HG03103 (cell line): ENCODE measurements around the gene TBC1D16.

Experiments used
- ATAC-seq: cut with Tn5 transposase; IDR thresholded peaks from one replicate; pipeline ENCODE4 v1.9.1; 2021; ENCODE audit warnings: low read depth; ENCODE audit not compliant: unreplicated experiment

The TBC1D16 gene

GRCh38 chr17:79990051-79990592, 45.5 kb downstream of the TBC1D16 start:
- ATAC-seq: no peak

- no peak for ATAC-seq
These were observed 46.4 kb downstream of the TBC1D16 start for GRCh38 chr17:79989106-79989835.

- no peak for ATAC-seq
These were observed 47.3 kb downstream of the TBC1D16 start for GRCh38 chr17:79988185-79988971.

- no peak for ATAC-seq
These were observed 47.8 kb downstream of the TBC1D16 start for GRCh38 chr17:79987935-79988184.

GRCh38 chr17:79987187-79987934, 48.3 kb downstream of the TBC1D16 start:
- no peak for ATAC-seq

GRCh38 chr17:79986411-79987186, 49.1 kb downstream of the TBC1D16 start:
- ATAC-seq: no peak

- ATAC-seq: no peak
These were observed 49.7 kb downstream of the TBC1D16 start for GRCh38 chr17:79985943-79986391.

GRCh38 chr17:79985361-79985942, 50.2 kb downstream of the TBC1D16 start:
- ATAC-seq: no peak

- ATAC-seq: no peak
These were observed 50.8 kb downstream of the TBC1D16 start for GRCh38 chr17:79984877-79985276.

- ATAC-seq: no peak
These were observed 51.4 kb downstream of the TBC1D16 start for GRCh38 chr17:79984045-79984840.

- ATAC-seq: no peak
These were observed 52.2 kb downstream of the TBC1D16 start for GRCh38 chr17:79983456-79983855.

- ATAC-seq: no peak
These were observed 52.7 kb downstream of the TBC1D16 start for GRCh38 chr17:79982986-79983385.

GRCh38 chr17:79981661-79982101, 54.0 kb downstream of the TBC1D16 start:
- ATAC-seq: no peak

GRCh38 chr17:79981090-79981489, 54.6 kb downstream of the TBC1D16 start:
- ATAC-seq: no peak

GRCh38 chr17:79980246-79981043, 55.2 kb downstream of the TBC1D16 start:
- ATAC-seq: no peak

- no peak for ATAC-seq
These were observed 55.9 kb downstream of the TBC1D16 start for GRCh38 chr17:79979816-79980215.

- no peak for ATAC-seq
These were observed 56.4 kb downstream of the TBC1D16 start for GRCh38 chr17:79979221-79979741.

- ATAC-seq: no peak
These were observed 57.2 kb downstream of the TBC1D16 start for GRCh38 chr17:79978548-79978855.
